HepG2 (cell line): Measurements from ENCODE around the gene SLC29A2. TPM values are rescaled to one million over a fixed set of nuclear protein-coding genes. Genes with fewer than 3 reads are reported as not detected.

Experiments
- AHR ChIP-seq: IDR thresholded peaks from 2 replicates; pipeline ENCODE4 v1.6.1; 2018; ENCODE audit warnings: missing genetic modification reagents, missing compliant biosample characterization
- CHCHD3 ChIP-seq: sonication (generic); formaldehyde crosslinking; IDR thresholded peaks from 2 replicates; pipeline ENCODE4 v1.8.0; 2022; ENCODE audit warnings: mild to moderate bottlenecking, missing genetic modification reagents, moderate library complexity
- CREB1 ChIP-seq, 2 experiments: fragments of 450-650 bp in 1 of 2; IDR thresholded peaks; 2 replicates each; pipeline ENCODE4 v1.6.1; 2016 to 2017; ENCODE audit warnings: control low read depth in 1 of 2, mild to moderate bottlenecking in 1 of 2, missing compliant biosample characterization in 1 of 2, missing genetic modification characterization in 1 of 2
- DPF2 ChIP-seq: sonication (generic); formaldehyde crosslinking; IDR thresholded peaks from 2 replicates; pipeline ENCODE4 v1.4.0; 2020; ENCODE audit warnings: mild to moderate bottlenecking, low read depth, missing genetic modification reagents, borderline replicate concordance
- DRAP1 ChIP-seq: IDR thresholded peaks from 2 replicates; pipeline ENCODE4 v1.6.1; 2016; ENCODE audit warnings: missing genetic modification reagents, missing compliant biosample characterization
- ELF3 ChIP-seq: IDR thresholded peaks from 2 replicates; pipeline ENCODE4 v1.6.1; 2016; ENCODE audit warnings: missing genetic modification reagents, missing compliant biosample characterization
- HNF1A ChIP-seq, 2 experiments: sonication (generic) in 1 of 2; formaldehyde crosslinking in 1 of 2; IDR thresholded peaks; 2 replicates each; pipeline versions ENCODE4 v1.4.0 to v1.6.1; 2016 to 2020; ENCODE audit warnings: borderline replicate concordance in 1 of 2, low read depth in 1 of 2, mild to moderate bottlenecking in 1 of 2, missing genetic modification reagents in 1 of 2
- HNRNPLL ChIP-seq: fragments of 200-400 bp; formaldehyde crosslinking; IDR thresholded peaks from 2 replicates; pipeline ENCODE4 v1.6.1; 2017; ENCODE audit warnings: mild to moderate bottlenecking, low read depth, low read length; ENCODE audit not compliant: poor library complexity, severe bottlenecking
- POLR2G ChIP-seq: fragments of 200-400 bp; formaldehyde crosslinking; IDR thresholded peaks from 2 replicates; pipeline ENCODE4 v1.6.1; 2018; ENCODE audit warnings: mild to moderate bottlenecking, low read depth, low read length, moderate library complexity
- SAP130 ChIP-seq: IDR thresholded peaks from 2 replicates; pipeline ENCODE4 v1.6.1; 2016; ENCODE audit warnings: low read depth
- SCMH1 ChIP-seq: sonication (generic); formaldehyde crosslinking; IDR thresholded peaks from 2 replicates; pipeline ENCODE4 v1.9.0; 2021; ENCODE audit warnings: missing genetic modification reagents, mild to moderate bottlenecking, borderline replicate concordance
- TBX2 ChIP-seq: sonication (generic); formaldehyde crosslinking; IDR thresholded peaks from 2 replicates; pipeline ENCODE4 v1.5.0; 2020; ENCODE audit warnings: missing genetic modification reagents, mild to moderate bottlenecking, borderline replicate concordance
- THAP11 ChIP-seq: IDR thresholded peaks from 2 replicates; pipeline ENCODE4 v1.6.1; 2016; ENCODE audit warnings: missing biosample characterization, missing genetic modification reagents
- ZNF3 ChIP-seq: IDR thresholded peaks from 2 replicates; pipeline ENCODE4 v1.7.0; 2017; ENCODE audit warnings: inconsistent platforms
- ZNF564 ChIP-seq: sonication (generic); formaldehyde crosslinking; IDR thresholded peaks from 2 replicates; pipeline ENCODE4 v1.8.1; 2023; ENCODE audit warnings: mild to moderate bottlenecking, missing genetic modification reagents
- ZNF709 ChIP-seq: sonication (generic); formaldehyde crosslinking; IDR thresholded peaks from 2 replicates; pipeline ENCODE4 v1.5.0; 2020; ENCODE audit warnings: mild to moderate bottlenecking, missing genetic modification reagents
- polyA plus RNA-seq, 8 experiments: library from polyadenylated mRNA; depleted of rRNA in 3 of 8; stranded (reverse) in 7 of 8; unstranded in 1 of 8; fragments of >200 nt; fragmentation: Illumina TruSeq in 4 of 8; extraction: Trizol in 4 of 8; gene quantifications; 2 replicates each; pipeline versions ENCODE4 v1.2.1 to v1.2.3, GENCODE V29; 2011 to 2016; ENCODE audit warnings: low read depth in 4 of 8, missing spikeins in 1 of 8, mixed read lengths in 1 of 8; ENCODE audit not compliant: insufficient read depth in 1 of 8
- total RNA-seq, 5 experiments: library from RNA; depleted of rRNA; stranded (reverse); fragments of >200 nt; fragmentation: Illumina TruSeq; extraction: Trizol; gene quantifications; 2 replicates each; pipeline ENCODE4 v1.2.3, GENCODE V29; 2016; ENCODE audit warnings: low read depth in 1 of 5
- TF ChIP-seq, protein P1 (sequence below): IDR thresholded peaks from 2 replicates; pipeline ENCODE4 v1.6.1; 2016
- TF ChIP-seq, protein P2 (sequence below): sonication (generic); formaldehyde crosslinking; IDR thresholded peaks from 2 replicates; pipeline ENCODE4 v1.4.0; 2020; ENCODE audit warnings: missing genetic modification reagents, borderline replicate concordance

SLC29A2 gene
- total and polyA plus RNA-seq, 2 of the 13 experiments (the other 11 are each of a cell fraction or from before 2014, with no cell fraction given): 0.63 to 0.66 TPM

GRCh38 chr11:66347425-66348276 lies 23.9 kb downstream of the SLC29A2 start, which contains the start of gene B4GAT1 (continued):
- TF ChIP-seq HNF1A (IDR thresholded peaks at IDR 0.05; ENCODE audit: low read depth) (no peak), HNF1A (CRISPR knock-in tag; IDR thresholded peaks at IDR 0.05; ENCODE audit: borderline replicate concordance) (0 out of 2 replicates have a peak, but pooled peaks have one; percentile 29), POLR2G (peak; percentile 81), CHCHD3 (CRISPR knock-in tag) (peak; percentile 29; the same call in 1 of the 2 replicates), DPF2 (0 out of 2 replicates have a peak, but pooled peaks have one; percentile 41), DRAP1 (CRISPR knock-in tag) (0 out of 2 replicates have a peak, but pooled peaks have one; percentile 11), SCMH1 (CRISPR knock-in tag) (no peak), SAP130 (CRISPR knock-in tag) (peak; percentile 26), ZNF3 (CRISPR knock-in tag) (no peak), AHR (CRISPR knock-in tag) (peak; percentile 31; the same call in 1 of the 2 replicates), THAP11 (CRISPR knock-in tag) (peak; percentile 60), HNRNPLL (peak; percentile 89), ZNF709 (peak; percentile 55; the same call in 1 of the 2 replicates), ELF3 (no peak), ZNF564 (CRISPR knock-in tag) (peak; percentile 1), CREB1 (IDR thresholded peaks at IDR 0.05) (peak; percentile 41), CREB1 (CRISPR knock-in tag; IDR thresholded peaks at IDR 0.05) (no peak), TBX2 (CRISPR knock-in tag) (no peak; the same call in 1 of the 2 replicates)
- TF ChIP-seq, protein P1, sequence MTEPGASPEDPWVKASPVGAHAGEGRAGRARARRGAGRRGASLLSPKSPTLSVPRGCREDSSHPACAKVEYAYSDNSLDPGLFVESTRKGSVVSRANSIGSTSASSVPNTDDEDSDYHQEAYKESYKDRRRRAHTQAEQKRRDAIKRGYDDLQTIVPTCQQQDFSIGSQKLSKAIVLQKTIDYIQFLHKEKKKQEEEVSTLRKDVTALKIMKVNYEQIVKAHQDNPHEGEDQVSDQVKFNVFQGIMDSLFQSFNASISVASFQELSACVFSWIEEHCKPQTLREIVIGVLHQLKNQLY (CRISPR knock-in tag): 0 out of 2 replicates have a peak, but pooled peaks have one; percentile 36
- TF ChIP-seq, protein P2, sequence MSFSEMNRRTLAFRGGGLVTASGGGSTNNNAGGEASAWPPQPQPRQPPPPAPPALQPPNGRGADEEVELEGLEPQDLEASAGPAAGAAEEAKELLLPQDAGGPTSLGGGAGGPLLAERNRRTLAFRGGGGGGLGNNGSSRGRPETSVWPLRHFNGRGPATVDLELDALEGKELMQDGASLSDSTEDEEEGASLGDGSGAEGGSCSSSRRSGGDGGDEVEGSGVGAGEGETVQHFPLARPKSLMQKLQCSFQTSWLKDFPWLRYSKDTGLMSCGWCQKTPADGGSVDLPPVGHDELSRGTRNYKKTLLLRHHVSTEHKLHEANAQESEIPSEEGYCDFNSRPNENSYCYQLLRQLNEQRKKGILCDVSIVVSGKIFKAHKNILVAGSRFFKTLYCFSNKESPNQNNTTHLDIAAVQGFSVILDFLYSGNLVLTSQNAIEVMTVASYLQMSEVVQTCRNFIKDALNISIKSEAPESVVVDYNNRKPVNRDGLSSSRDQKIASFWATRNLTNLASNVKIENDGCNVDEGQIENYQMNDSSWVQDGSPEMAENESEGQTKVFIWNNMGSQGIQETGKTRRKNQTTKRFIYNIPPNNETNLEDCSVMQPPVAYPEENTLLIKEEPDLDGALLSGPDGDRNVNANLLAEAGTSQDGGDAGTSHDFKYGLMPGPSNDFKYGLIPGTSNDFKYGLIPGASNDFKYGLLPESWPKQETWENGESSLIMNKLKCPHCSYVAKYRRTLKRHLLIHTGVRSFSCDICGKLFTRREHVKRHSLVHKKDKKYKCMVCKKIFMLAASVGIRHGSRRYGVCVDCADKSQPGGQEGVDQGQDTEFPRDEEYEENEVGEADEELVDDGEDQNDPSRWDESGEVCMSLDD (CRISPR knock-in tag): no peak; the same call in 1 of the 2 replicates
